Measurements from ENCODE around the gene SPTBN5. TPM values are rescaled to one million over a fixed set of nuclear protein-coding genes. Genes with fewer than 3 reads are reported as not detected.

Gene SPTBN5
- total and polyA plus RNA-seq, 10 of the 15 experiments (the other 5 are each of a cell fraction or from before 2014, with no cell fraction given) = under 0.01 to 0.18 (median 0.04) TPM; not detected in 4

DNA sequence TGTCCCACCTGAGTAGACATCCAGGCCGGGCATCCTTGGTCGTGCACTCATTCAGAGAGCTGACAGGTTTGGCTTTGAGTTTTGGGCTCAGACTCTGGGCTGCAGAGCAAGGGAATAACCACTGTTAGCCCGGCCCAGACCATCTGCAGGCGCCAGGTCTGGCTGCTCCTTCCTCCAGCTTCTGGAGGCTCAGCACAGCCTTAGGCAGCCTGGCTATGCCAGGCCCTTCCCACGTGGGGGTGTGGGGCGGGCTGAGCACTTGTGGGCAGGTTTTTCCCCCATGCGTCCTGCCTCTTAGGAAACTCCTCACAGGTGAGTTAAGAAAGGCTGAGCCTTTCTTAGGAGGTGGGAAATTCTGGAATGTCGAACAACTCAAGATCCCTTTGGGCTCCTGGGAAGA lies 44.0 kb downstream of the SPTBN5 start:
- Histone ChIP-seq H4K20me1 (ENCODE audit: control insufficient read depth, insufficient read depth) (no peaks in the 10 kb centered on the region; the same call in 1 of the 2 replicates), H3K4me1 (ENCODE audit: control insufficient read depth, insufficient read depth, low read length) (no peaks in the 10 kb centered on the region), H3K9ac (ENCODE audit: control insufficient read depth, insufficient read depth, low read length) (no peak overlapping the region), H3K4me3 (no peak overlapping the region), H3K27me3 (replicated peaks in 1 of 2; ENCODE audit: control insufficient read depth in 2 of 2, insufficient read depth in 2 of 2, low read length in 1 of 2) (no peaks in the 10 kb centered on the region), H3K27ac (ENCODE audit: control insufficient read depth, insufficient read depth) (no peak overlapping the region), H3K79me2 (ENCODE audit: control insufficient read depth, insufficient read depth, low read length) (no peaks in the 10 kb centered on the region), H2AFZ (ENCODE audit: control insufficient read depth, low read depth, low read length) (no peak overlapping the region), H3K9me3 (replicated peaks; ENCODE audit: control insufficient read depth, insufficient read depth, low read length) (no peaks in the 10 kb centered on the region), H3K4me2 (ENCODE audit: control insufficient read depth, insufficient read depth) (no peak overlapping the region), H3K36me3 (ENCODE audit: control insufficient read depth in 2 of 2, insufficient read depth in 2 of 2, low read length in 1 of 2) (no peaks in the 10 kb centered on the region; a peak in 1 of 4 replicates)
- ChIA-PET CTCF (interaction anchor here (1.1 kb wide), 1 partner anchor 77 kb away, joined by 3 read pairs; no protein-coding TSS in a partner anchor), SMC1A (ENCODE audit: uncharacterized antibody, unreplicated experiment) (no interaction called here), POLR2A (no interaction called here), RAD21 (ENCODE audit: unreplicated experiment) (no interaction called here)
- no peak for DNase-seq (ENCODE audit: low read depth, low spot score)
- FAIRE-seq = no peak
- ATAC-seq = peak; percentile 14; the same call in 1 of the 3 replicates
- intact Hi-C loops (cut with micrococcal nuclease; ENCODE audit: unreplicated experiment) (no loop called here), in situ Hi-C loops (cut with MboI) (no loop called here)
- no peak for TF ChIP-seq MYC (IDR thresholded peaks at IDR 0.05; ENCODE audit: insufficient read depth, insufficient read length, insufficient replicate concordance, low read length, severe bottlenecking)
- no peak for TF ChIP-seq NR2F1 (conservative IDR thresholded peaks at IDR 0.05)
- TF ChIP-seq EP300 (IDR thresholded peaks at IDR 0.05; ENCODE audit: borderline replicate concordance in 1 of 2, control insufficient read depth in 1 of 2, low read depth in 2 of 2, low read length in 2 of 2) = no peak
- TF ChIP-seq, protein P1, sequence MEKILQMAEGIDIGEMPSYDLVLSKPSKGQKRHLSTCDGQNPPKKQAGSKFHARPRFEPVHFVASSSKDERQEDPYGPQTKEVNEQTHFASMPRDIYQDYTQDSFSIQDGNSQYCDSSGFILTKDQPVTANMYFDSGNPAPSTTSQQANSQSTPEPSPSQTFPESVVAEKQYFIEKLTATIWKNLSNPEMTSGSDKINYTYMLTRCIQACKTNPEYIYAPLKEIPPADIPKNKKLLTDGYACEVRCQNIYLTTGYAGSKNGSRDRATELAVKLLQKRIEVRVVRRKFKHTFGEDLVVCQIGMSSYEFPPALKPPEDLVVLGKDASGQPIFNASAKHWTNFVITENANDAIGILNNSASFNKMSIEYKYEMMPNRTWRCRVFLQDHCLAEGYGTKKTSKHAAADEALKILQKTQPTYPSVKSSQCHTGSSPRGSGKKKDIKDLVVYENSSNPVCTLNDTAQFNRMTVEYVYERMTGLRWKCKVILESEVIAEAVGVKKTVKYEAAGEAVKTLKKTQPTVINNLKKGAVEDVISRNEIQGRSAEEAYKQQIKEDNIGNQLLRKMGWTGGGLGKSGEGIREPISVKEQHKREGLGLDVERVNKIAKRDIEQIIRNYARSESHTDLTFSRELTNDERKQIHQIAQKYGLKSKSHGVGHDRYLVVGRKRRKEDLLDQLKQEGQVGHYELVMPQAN (conservative IDR thresholded peaks at IDR 0.05) = no peak
- TF ChIP-seq RAD51 (IDR thresholded peaks at IDR 0.05) = no peak
- TF ChIP-seq SMAD5 (IDR thresholded peaks at IDR 0.05; ENCODE audit: low read depth) = no peak
- no TSS peak for BruUV-seq (replicated peaks)
- WGBS (ENCODE audit: insufficient coverage, insufficient replicate concordance, low lambda C conversion rate, missing lambda C conversion rate) = 40% methylated on average over 8 of the region's 8 CpGs

Measured in GM12878 (cell line).